ENCODE data around the gene CACNA1C.

Gene CACNA1C

GRCh38 chr12:2677142-2677880 lies 624.5 kb downstream of the CACNA1C start:
- TF ChIP-seq CTCF (IDR thresholded peaks at IDR 0.05; ENCODE audit: extremely low read depth, missing control alignments) = no peak
- DNase-seq (ENCODE audit: low spot score) = no peak

GRCh38 chr12:2678426-2678825 lies 625.6 kb downstream of the CACNA1C start:
- DNase-seq (ENCODE audit: low spot score) = no peak
- no peak for TF ChIP-seq CTCF (IDR thresholded peaks at IDR 0.05; ENCODE audit: extremely low read depth, missing control alignments)

- no peak for TF ChIP-seq CTCF (IDR thresholded peaks at IDR 0.05; ENCODE audit: extremely low read depth, missing control alignments)
- no peak for DNase-seq (ENCODE audit: low spot score)
Measured at GRCh38 chr12:2679068-2679815, 626.5 kb downstream of the CACNA1C start.

- no peak for TF ChIP-seq CTCF (IDR thresholded peaks at IDR 0.05; ENCODE audit: extremely low read depth, missing control alignments)
- no peak for DNase-seq (ENCODE audit: low spot score)
Measured at GRCh38 chr12:2679816-2680675, 627.3 kb downstream of the CACNA1C start.

GRCh38 chr12:2680676-2681039 lies 627.9 kb downstream of the CACNA1C start:
- DNase-seq (ENCODE audit: low spot score) = no peak

GRCh38 chr12:2681450-2682205 lies 628.8 kb downstream of the CACNA1C start:
- TF ChIP-seq CTCF (IDR thresholded peaks at IDR 0.05; ENCODE audit: extremely low read depth, missing control alignments) = no peak
- no peak for DNase-seq (ENCODE audit: low spot score)

More at GRCh38 chr12:2680676-2681039, 627.9 kb downstream of the CACNA1C start:
- TF ChIP-seq CTCF (IDR thresholded peaks at IDR 0.05; ENCODE audit: extremely low read depth, missing control alignments) = no peak

Data from GM20000 (cell line).